Kidney epithelial cell (primary cell): ENCODE results near the gene SOCS6. TPM values are rescaled to one million over a fixed set of nuclear protein-coding genes. Genes with fewer than 3 reads are reported as not detected.
"Not testable (repeated sequence)": the region's sequence is repeated elsewhere in the genome, so short reads cannot be mapped to it uniquely, and the experiment has no call there.

ENCODE experiments used
- DNase-seq: peaks from one replicate; pipeline ENCODE4 v3.0.0-alpha.2; 2010; ENCODE audit warnings: low read depth
- H3K27me3 ChIP-seq: 2 replicates; pipeline ENCODE4 v1.6.0; 2011; ENCODE audit warnings: low read length; ENCODE audit not compliant: control insufficient read depth, insufficient read depth
- H3K36me3 ChIP-seq: 2 replicates; pipeline ENCODE4 v1.5.1; 2011; ENCODE audit warnings: low read length; ENCODE audit not compliant: control insufficient read depth, insufficient read depth
- H3K4me3 ChIP-seq: 2 replicates; pipeline ENCODE4 v1.5.1; 2011; ENCODE audit warnings: low read depth, mild to moderate bottlenecking, control low read depth, low read length
- total RNA-seq: library from RNA; depleted of rRNA; stranded (reverse); fragments of >200 nt; gene quantifications from 2 replicates; pipeline ENCODE4 v1.2.3, GENCODE V29; 2015
- TF ChIP-seq, protein P1 (sequence below): IDR thresholded peaks from 2 replicates; pipeline ENCODE4 v1.5.1; 2011; ENCODE audit warnings: mild to moderate bottlenecking, moderate library complexity, low read length, control low read depth, inconsistent platforms; ENCODE audit not compliant: insufficient read depth, poor library complexity, severe bottlenecking

SOCS6 gene
- total RNA-seq, 1 donor from 2014 or later: 26.0 TPM

- TF ChIP-seq, protein P1, sequence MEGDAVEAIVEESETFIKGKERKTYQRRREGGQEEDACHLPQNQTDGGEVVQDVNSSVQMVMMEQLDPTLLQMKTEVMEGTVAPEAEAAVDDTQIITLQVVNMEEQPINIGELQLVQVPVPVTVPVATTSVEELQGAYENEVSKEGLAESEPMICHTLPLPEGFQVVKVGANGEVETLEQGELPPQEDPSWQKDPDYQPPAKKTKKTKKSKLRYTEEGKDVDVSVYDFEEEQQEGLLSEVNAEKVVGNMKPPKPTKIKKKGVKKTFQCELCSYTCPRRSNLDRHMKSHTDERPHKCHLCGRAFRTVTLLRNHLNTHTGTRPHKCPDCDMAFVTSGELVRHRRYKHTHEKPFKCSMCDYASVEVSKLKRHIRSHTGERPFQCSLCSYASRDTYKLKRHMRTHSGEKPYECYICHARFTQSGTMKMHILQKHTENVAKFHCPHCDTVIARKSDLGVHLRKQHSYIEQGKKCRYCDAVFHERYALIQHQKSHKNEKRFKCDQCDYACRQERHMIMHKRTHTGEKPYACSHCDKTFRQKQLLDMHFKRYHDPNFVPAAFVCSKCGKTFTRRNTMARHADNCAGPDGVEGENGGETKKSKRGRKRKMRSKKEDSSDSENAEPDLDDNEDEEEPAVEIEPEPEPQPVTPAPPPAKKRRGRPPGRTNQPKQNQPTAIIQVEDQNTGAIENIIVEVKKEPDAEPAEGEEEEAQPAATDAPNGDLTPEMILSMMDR: no peak
- no peak overlapping the region for H3K4me3 ChIP-seq
- H3K36me3 ChIP-seq: no peaks in the 10 kb centered on the region
- DNase-seq: no peak
- H3K27me3 ChIP-seq: no peaks in the 10 kb centered on the region
Observed at GRCh38 chr18:70362258-70362657, 73.4 kb downstream of the SOCS6 start.

- TF ChIP-seq, protein P1: no peak
- no peaks in the 10 kb centered on the region for H3K27me3 ChIP-seq
- DNase-seq: peak; percentile 18
Observed at GRCh38 chr18:70363861-70364260, 75.0 kb downstream of the SOCS6 start.

GRCh38 chr18:70365361-70365760, 76.5 kb downstream of the SOCS6 start:
- Histone ChIP-seq H3K36me3 (no peaks in the 10 kb centered on the region), H3K4me3 (no peak overlapping the region), H3K27me3 (no peaks in the 10 kb centered on the region)
- no peak for DNase-seq
- TF ChIP-seq, protein P1: no peak

More at GRCh38 chr18:70363861-70364260, 75.0 kb downstream of the SOCS6 start:
- Histone ChIP-seq H3K36me3 (no peaks in the 10 kb centered on the region), H3K4me3 (no peak overlapping the region)

DNA sequence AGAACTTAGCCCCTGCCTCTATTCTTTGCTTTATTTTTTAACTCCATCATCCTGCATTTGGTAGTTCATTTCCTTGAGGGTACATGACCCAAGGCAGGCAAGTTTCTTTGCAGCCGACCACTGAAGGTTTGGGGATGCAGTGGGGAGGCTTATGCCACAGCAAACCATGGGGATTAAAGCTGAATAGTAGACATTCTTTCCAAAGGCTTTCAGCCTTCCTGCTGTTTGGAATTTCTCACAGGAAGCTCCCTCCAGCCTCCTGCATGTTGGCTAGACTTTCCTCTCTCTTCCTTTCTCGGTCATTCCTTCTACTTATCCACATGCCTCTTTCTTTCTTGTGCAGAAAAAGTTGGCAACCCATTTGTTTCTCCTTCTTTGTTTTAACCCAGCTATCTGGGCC, 77.3 kb downstream of the SOCS6 start:
- H3K4me3 ChIP-seq: no peak overlapping the region
- H3K36me3 ChIP-seq: no peaks in the 10 kb centered on the region
- H3K27me3 ChIP-seq: no peaks in the 10 kb centered on the region
- TF ChIP-seq, protein P1: no peak
- no peak for DNase-seq

- TF ChIP-seq, protein P1: no peak
- H3K4me3 ChIP-seq: no peak overlapping the region
- H3K27me3 ChIP-seq: no peaks in the 10 kb centered on the region
- H3K36me3 ChIP-seq: no peaks in the 10 kb centered on the region
- no peak for DNase-seq
Observed at GRCh38 chr18:70366670-70367069, 77.8 kb downstream of the SOCS6 start.

GRCh38 chr18:70367344-70367743, 78.5 kb downstream of the SOCS6 start:
- H3K27me3 ChIP-seq, H3K4me3 ChIP-seq, H3K36me3 ChIP-seq, DNase-seq: not testable (repeated sequence)
